ENCODE results near the gene HOXD1. TPM values are rescaled to one million over a fixed set of nuclear protein-coding genes. Genes with fewer than 3 reads are reported as not detected.

Gene HOXD1
- total and polyA plus RNA-seq, 2 of the 4 experiments (the other 2 are of a cell fraction): not detected

GRCh38 chr2:176171351-176172006, 17.0 kb upstream of the HOXD1 start:
- H2BK15ac ChIP-seq (ENCODE audit: low read depth, low read length): no peak overlapping the region
- no peaks in the 10 kb centered on the region for H3K79me1 ChIP-seq (ENCODE audit: low read depth in 1 of 2, low read length in 2 of 2)
- no peaks in the 10 kb centered on the region for H3K36me3 ChIP-seq (ENCODE audit: control insufficient read depth, insufficient read depth, low read length)
- CTCF ChIA-PET: interaction anchor here (0.7 kb wide), 1 partner anchor 181 kb away, joined by 3 read pairs; no protein-coding TSS in a partner anchor
- no peak overlapping the region for H4K91ac ChIP-seq (ENCODE audit: insufficient read depth, low read depth, low read length)
- intact Hi-C loops (cut with micrococcal nuclease) (no loop called here), in situ Hi-C loops (cut with MboI; ENCODE audit: low sequenced_read_pairs) (no loop called here), dilution Hi-C loops (cut with HindIII; ENCODE audit: low sequenced_read_pairs, unreplicated experiment) (no loop called here)
- H3K4me3 ChIP-seq (ENCODE audit: insufficient read depth, low read depth, low read length): no peak overlapping the region
- POLR2A ChIA-PET (ENCODE audit: unreplicated experiment): no interaction called here
- no peaks in the 10 kb centered on the region for H4K20me1 ChIP-seq (ENCODE audit: insufficient read depth, low read length)
- H3K9me1 ChIP-seq (ENCODE audit: insufficient read depth, low read length): no peaks in the 10 kb centered on the region
- no peak overlapping the region for H2BK120ac ChIP-seq (ENCODE audit: low read depth, low read length)
- no peak overlapping the region for H3K9ac ChIP-seq (ENCODE audit: low read depth, low read length)
- 10% methylated on average over 22 of the region's 51 CpGs; no CpG with 5 or more reads in 1 of the 2 experiments for WGBS, 2 experiments (ENCODE audit: extremely low coverage in 2 of 2, insufficient read length in 1 of 2)
- no peak overlapping the region for H3K14ac ChIP-seq (replicated peaks; ENCODE audit: low read depth, low read length)
- H3K18ac ChIP-seq (ENCODE audit: low read depth, low read length): no peak overlapping the region
- no peak overlapping the region for H3K27ac ChIP-seq (ENCODE audit: insufficient read depth, low read length)
- H3K56ac ChIP-seq (ENCODE audit: extremely low read depth, insufficient read depth, low read length): no peak overlapping the region
- ATAC-seq (ENCODE audit: low read depth) (0 out of 2 replicates have a peak, but pooled peaks have one; percentile 14), DNase-seq (no peak)
- TF ChIP-seq CEBPB (IDR thresholded peaks at IDR 0.05; ENCODE audit: low read depth, low read length) (no peak), SMC3 (IDR thresholded peaks at IDR 0.05; ENCODE audit: low read depth, low read length) (no peak), MAZ (IDR thresholded peaks at IDR 0.05; ENCODE audit: borderline replicate concordance, low read depth, low read length) (no peak), NFE2L2 (IDR thresholded peaks at IDR 0.05; ENCODE audit: low read depth, low read length) (no peak), USF2 (IDR thresholded peaks at IDR 0.05; ENCODE audit: low read depth, low read length) (no peak)
- H2BK20ac ChIP-seq (ENCODE audit: low read depth, low read length): no peak overlapping the region
- BruUV-seq (replicated peaks): no TSS peak
- no peak overlapping the region for H2AK9ac ChIP-seq (replicated peaks; ENCODE audit: low read depth, low read length, poor library complexity)
- H4K5ac ChIP-seq (ENCODE audit: low read depth, low read length): no peak overlapping the region
- no peak overlapping the region for H4K8ac ChIP-seq (ENCODE audit: low read depth in 2 of 2, low read length in 2 of 2)
- peaks cover 10% of the 10 kb centered on the region for H3K9me3 ChIP-seq (ENCODE audit: control insufficient read depth, insufficient read depth, low read length)
- peaks cover 64% of the 10 kb centered on the region for H3K27me3 ChIP-seq (ENCODE audit: control insufficient read depth, insufficient read depth, low read length)
- no peak overlapping the region for H3K4ac ChIP-seq (ENCODE audit: low read depth, low read length)
- H2AK5ac ChIP-seq (ENCODE audit: low read depth, low read length): no peak overlapping the region
- no peak overlapping the region for H3K23ac ChIP-seq (ENCODE audit: low read depth, low read length)
- H3K4me1 ChIP-seq (ENCODE audit: control insufficient read depth, insufficient read depth, low read length): no peaks in the 10 kb centered on the region
- no peak overlapping the region for H2BK5ac ChIP-seq (ENCODE audit: low read depth, low read length, poor library complexity, severe bottlenecking)
- H3K4me2 ChIP-seq (ENCODE audit: low read depth, low read length): no peak overlapping the region
- peak overlapping the region; percentile 23 for H2AFZ ChIP-seq (replicated peaks; ENCODE audit: low read length, poor library complexity)

Measured in IMR-90 (cell line).